IPS-18c (cell line): Measurements from ENCODE around the gene ZIC1.

Experiments
- H3K4me3 ChIP-seq: 2 replicates; pipeline ENCODE4 v1.7.0; 2013; ENCODE audit warnings: low read depth, mild to moderate bottlenecking, low read length, moderate library complexity; ENCODE audit not compliant: insufficient read depth
- H3K9me3 ChIP-seq: one replicate; pipeline ENCODE4 v1.6.1; 2013; ENCODE audit warnings: mild to moderate bottlenecking, low read length, moderate library complexity; ENCODE audit not compliant: control insufficient read depth, insufficient read depth

ZIC1 gene

GRCh38 chr3:147373301-147373700 lies 35.9 kb upstream of the ZIC1 start:
- H3K9me3 ChIP-seq, result no peaks in the 10 kb centered on the region
- H3K4me3 ChIP-seq, result no peak overlapping the region

DNA sequence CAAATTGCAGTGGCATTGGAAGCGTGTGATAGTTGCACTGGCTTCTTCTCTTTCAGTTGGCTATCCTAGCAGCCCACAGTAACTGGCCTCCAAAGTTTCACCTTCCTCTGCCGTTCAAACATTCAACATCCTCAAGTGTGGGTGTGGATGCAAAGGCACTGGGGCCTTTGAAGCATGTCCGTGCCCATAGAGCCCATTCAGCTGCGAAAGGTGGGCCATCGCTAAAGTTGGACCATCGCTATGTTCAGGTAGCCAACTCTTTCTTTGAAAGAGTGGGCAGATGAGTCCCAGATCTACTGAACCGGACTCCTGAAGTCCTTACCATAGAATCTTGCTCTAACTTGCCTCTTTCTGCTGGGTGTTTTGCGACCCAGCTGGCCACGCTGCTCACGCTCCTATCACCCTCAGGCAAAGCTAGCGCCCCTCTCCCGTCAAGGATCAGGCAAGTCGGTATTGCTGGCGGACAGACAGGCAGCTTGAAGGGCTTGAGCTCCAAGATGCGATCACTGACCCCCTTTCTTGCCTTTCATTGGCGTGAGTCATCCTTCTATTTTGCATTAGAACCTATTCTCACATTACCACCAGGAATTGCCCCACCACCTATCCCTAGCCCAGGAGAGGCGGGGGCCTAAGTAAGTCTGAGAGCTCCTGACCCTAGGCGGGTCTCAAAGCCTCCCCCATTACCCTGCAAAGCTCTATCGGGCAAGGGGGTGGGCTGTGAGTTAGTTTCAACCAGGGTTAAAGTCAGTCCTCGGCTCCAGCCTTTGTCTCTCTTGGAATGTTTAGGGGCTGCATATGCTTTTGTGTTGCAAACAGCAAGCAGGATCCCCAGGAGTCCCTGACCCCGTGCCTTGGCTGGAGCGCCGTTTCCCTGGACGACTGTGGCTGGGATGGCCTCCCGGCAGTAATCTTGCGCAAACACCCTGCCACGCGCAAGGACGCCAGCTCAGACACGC lies 31.5 kb upstream of the ZIC1 start:
- H3K9me3 ChIP-seq, result no peaks in the 10 kb centered on the region
- peak overlapping the region; percentile 0; the same call in 1 of the 2 replicates for H3K4me3 ChIP-seq

DNA sequence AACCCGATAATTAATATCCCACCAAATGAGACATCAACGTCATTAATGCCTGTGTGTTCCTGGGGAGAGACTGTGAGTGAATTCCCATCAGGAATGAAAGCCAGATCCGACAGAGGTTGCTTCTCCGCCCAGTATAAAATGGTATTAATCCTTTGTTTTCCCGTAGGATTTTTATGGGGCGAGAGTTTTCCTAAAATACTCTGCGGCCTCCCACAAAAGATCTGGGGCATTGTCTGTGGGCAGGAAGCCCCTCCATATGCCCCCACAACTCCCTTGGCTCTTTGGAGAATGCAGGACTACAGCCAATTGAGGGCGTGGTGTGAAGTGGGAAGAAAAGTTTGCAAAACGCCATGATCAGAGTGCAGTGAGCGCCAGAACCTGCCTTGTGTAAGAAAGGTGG lies 29.5 kb upstream of the ZIC1 start:
- Histone ChIP-seq H3K4me3 (no peak overlapping the region), H3K9me3 (no peaks in the 10 kb centered on the region)

DNA sequence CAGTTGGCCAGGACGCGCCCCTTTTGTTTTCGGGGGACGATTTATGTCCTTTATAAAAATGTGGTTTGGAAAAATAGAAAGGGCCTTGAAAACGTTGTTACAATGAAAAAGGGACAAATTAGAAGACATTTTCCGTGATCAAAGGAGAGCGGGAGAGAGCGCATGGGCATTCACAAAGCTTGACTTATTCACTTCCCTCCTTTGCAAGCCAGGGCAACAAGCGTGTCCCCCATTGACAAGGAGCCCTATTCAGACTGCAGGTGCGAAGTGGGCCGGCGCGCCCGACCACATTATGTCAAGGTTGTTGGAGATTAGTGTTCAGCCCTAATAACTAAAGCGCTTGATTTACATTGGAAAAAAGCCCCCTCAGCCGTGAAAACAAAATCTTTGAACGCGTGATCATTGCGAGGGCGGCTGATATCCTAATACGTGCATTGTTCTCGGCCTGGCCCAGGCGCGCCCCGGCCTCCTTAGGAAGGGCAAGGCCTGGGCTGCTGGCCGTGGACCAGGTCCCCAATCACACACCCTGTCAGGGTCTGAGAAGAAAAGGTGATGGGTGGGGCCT lies 28.7 kb upstream of the ZIC1 start:
- no peaks in the 10 kb centered on the region for H3K9me3 ChIP-seq
- no peak overlapping the region for H3K4me3 ChIP-seq

DNA sequence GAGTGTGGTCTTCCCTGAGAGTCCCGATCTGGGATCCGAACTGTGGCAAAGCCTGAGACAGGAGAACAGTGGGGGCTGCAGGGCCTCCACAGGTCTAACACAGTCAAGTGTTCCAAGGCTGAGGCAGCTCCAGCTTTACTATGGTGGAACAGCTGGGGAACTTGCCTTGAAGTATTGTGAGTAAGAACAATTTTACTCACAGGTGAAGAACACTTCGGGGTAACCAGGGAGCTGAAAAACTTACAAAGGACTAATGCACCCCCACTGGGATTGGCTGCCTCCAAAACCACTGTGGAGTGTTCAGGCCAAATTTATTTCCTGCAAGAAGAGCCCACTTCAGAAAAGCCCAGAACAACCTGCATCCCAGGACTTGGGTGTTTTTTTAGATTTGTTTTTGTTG lies 28.2 kb upstream of the ZIC1 start:
- Histone ChIP-seq H3K9me3 (no peaks in the 10 kb centered on the region), H3K4me3 (no peak overlapping the region)

DNA sequence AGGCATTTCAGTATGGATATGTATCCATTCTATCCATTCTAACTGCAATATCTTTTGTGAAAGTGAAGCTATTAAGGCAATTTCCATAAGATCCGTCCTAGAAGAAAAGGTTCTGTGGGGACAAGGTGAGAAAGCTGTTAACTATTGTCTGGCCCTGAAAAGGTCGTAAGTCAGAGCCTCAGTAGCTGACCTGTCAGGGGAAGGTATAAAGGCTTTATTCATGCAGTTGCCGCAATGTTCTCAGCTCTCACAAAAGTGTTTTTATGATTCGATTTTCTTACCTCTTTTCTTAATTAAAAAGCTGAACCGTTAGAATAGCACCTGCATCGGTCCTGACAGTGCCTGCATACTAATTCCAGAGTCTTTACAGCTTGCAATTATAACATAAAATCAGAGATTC lies 27.6 kb upstream of the ZIC1 start:
- Histone ChIP-seq H3K4me3 (no peak overlapping the region), H3K9me3 (no peaks in the 10 kb centered on the region)

- no peaks in the 10 kb centered on the region for H3K9me3 ChIP-seq
- H3K4me3 ChIP-seq, result no peak overlapping the region
Observed at GRCh38 chr3:147383617-147384016, 25.5 kb upstream of the ZIC1 start.

- H3K4me3 ChIP-seq, result peak overlapping the region; percentile 21; the same call in 1 of the 2 replicates
- no peaks in the 10 kb centered on the region for H3K9me3 ChIP-seq
Observed at GRCh38 chr3:147384210-147385058, 24.7 kb upstream of the ZIC1 start.

DNA sequence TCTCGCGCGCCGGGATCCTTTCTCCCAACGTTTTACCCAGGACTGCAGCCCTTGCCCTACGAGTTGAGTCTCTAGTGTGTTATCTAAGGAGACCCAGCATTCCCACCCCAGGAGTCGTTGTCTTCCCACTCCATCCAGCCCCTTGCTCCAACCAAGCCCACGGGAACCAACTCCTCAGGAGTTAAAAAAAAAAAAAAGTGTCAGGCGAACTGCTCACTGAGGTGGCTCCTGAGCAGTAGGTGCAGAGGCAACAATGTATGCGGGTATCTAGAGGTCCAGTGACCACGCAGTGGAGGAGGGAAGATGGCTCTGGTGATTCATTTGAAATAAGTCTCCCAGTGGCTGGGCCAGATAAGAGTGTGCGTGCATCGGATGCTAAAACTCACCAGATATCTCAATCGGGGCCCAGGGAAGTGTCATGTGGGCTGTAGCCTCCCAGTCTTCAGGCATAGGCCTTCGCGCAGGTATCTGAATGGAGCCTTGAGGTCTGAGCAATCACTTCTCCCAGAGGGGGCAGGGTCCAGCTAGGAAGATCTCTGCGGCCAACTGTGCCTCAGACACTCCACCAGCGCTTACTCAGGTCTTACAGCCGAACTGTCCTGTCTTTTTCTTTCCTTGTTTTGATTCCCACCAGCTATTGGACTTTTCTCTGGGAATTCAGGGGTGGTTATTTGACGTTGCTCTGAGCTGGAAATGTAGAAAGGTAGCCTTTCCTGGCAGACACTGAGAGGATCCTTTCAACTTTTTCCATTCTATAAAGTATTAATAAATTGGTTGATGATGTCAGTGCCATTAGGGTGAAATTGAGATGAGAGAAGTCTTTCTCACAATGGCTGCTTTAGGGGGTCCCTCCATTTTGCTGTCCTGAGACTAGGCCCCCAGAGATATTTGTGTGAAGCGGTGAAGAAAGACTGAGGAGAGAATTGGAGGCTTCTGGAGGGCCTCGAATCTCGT lies 23.8 kb upstream of the ZIC1 start:
- no peak overlapping the region for H3K4me3 ChIP-seq
- no peaks in the 10 kb centered on the region for H3K9me3 ChIP-seq

DNA sequence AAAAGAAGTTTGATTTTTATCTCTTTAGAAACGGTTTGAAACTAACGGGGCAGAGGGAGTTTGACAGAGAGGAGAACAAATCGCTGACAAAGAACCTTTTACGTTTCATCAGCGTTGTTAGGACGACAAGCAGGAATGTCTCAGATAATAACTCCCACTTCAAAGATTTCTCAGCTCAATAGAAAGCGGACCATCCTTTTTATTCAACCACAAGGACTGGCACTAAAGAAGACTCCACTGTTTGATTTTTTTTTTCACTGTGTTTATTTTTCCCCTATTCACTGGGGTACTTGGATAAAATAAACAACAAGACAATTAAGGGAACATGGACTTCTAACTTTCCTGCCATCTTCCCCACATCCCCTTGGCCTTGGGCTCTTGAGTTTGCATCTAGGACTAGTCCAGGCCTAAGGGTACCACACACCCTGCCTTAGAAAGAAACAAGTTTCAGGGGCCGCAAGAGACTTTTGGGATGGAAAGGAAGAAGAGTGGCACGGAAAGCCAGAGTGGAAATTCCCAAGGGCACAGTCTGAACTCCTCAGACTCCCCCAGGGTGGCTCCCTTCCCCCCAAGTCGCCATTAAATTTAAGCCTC lies 21.8 kb upstream of the ZIC1 start:
- Histone ChIP-seq H3K9me3 (no peaks in the 10 kb centered on the region), H3K4me3 (no peak overlapping the region)

GRCh38 chr3:147387885-147388699 lies 21.1 kb upstream of the ZIC1 start:
- Histone ChIP-seq H3K4me3 (no peak overlapping the region), H3K9me3 (no peaks in the 10 kb centered on the region)

GRCh38 chr3:147388700-147389580 lies 20.2 kb upstream of the ZIC1 start:
- H3K9me3 ChIP-seq, result no peaks in the 10 kb centered on the region
- no peak overlapping the region for H3K4me3 ChIP-seq

GRCh38 chr3:147389717-147390116 lies 19.4 kb upstream of the ZIC1 start:
- no peaks in the 10 kb centered on the region for H3K9me3 ChIP-seq
- no peak overlapping the region for H3K4me3 ChIP-seq

DNA sequence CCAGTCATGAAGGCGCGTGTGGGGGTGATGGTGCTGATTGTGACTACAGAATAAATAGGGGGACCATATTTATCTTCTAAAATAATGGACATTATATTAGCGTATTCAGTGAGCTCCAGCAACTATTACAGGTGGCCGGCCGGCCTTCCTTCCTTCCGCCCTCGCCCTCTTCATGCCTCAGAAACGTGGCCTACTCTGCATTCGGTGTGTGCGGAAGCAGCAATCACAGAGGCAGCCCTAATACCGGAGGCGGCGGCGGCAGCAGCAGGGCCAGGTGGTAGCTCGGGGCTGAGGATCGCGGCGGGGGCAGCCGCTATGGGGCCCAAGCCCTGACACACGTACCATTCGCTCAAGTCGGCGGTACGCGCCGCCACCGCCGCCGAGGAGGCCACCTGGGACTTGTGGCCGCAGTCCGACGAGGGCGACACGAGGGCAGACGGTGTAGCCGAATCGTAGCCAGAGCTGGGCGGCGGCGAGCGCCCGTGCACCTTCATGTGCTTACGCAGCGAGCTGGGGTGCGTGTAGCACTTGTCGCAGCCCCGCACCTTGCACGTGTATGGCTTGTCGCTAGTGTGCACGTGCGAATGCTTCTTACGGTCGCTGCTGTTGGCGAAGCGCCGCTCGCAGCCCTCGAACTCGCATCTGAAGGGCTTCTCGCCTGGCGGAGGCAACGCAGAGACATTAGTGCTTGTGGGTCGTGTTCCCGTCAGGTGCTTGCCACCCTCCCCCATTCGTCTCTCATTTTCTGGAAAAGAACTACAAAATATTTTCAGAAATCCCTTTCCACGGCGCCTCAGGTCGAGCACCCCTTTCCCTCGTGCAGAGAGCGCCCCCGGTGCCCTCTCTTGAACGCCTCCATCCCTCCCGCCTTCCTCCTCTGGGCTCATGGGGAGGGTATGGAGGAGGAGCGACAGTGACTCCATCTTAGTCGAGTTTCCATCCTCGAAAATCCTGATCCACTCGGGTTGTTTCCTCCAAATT lies 18.3 kb upstream of the ZIC1 start:
- peak overlapping the region; percentile 24 for H3K4me3 ChIP-seq
- no peaks in the 10 kb centered on the region for H3K9me3 ChIP-seq
